ENCODE data around the gene ITGA6. TPM values are rescaled to one million over a fixed set of nuclear protein-coding genes. Genes with fewer than 3 reads are reported as not detected.

Gene ITGA6
- total RNA-seq, 1 experiment from 2014 or later, result 78.3 TPM

GRCh38 chr2:172420216-172420615 lies 7.2 kb upstream of the ITGA6 start:
- Histone ChIP-seq H2AK5ac (ENCODE audit: insufficient read length, low read length) (no peak overlapping the region), H4K91ac (ENCODE audit: insufficient read length, low read depth, low read length) (no peak overlapping the region), H3K9ac (ENCODE audit: extremely low read depth, insufficient read length, low read length) (no peak overlapping the region), H2BK120ac (ENCODE audit: low read depth, low read length, poor library complexity, severe bottlenecking) (no peak overlapping the region), H3K27me3 (ENCODE audit: insufficient read depth, low read length) (no peaks in the 10 kb centered on the region), H3K14ac (ENCODE audit: insufficient read depth, low read length) (no peak overlapping the region), H4K8ac (replicated peaks; ENCODE audit: insufficient read length, low read depth, low read length) (no peak overlapping the region), H2BK20ac (ENCODE audit: low read depth, low read length, poor library complexity, severe bottlenecking) (no peak overlapping the region), H3K79me1 (ENCODE audit: insufficient read depth, low read depth, low read length, poor library complexity, severe bottlenecking) (no peaks in the 10 kb centered on the region), H3K23ac (ENCODE audit: insufficient read length, low read depth, low read length) (no peak overlapping the region), H3K18ac (ENCODE audit: insufficient read length, low read depth, low read length) (no peak overlapping the region), H3K27ac (ENCODE audit: insufficient read length, low read depth, low read length) (no peak overlapping the region), H3K4me1 (ENCODE audit: insufficient read depth, low read length) (no peaks in the 10 kb centered on the region; the same call in 1 of the 2 replicates), H3K79me2 (ENCODE audit: insufficient read depth, low read length) (no peaks in the 10 kb centered on the region), H2BK12ac (ENCODE audit: insufficient read length, low read depth, low read length) (no peak overlapping the region), H2AFZ (ENCODE audit: low read length) (no peak overlapping the region), H3T11ph (ENCODE audit: low read length) (no peak overlapping the region), H2BK5ac (ENCODE audit: insufficient read length, low read length) (no peak overlapping the region), H4K20me1 (ENCODE audit: control insufficient read depth, insufficient read depth, insufficient read length) (no peaks in the 10 kb centered on the region), H3K4me2 (ENCODE audit: insufficient read depth, insufficient read length, low read length) (no peak overlapping the region), H3K9me3 (ENCODE audit: control insufficient read depth, low read depth, low read length) (no peaks in the 10 kb centered on the region), H3K23me2 (ENCODE audit: insufficient read length, low read depth, low read length, poor library complexity, severe bottlenecking) (no peaks in the 10 kb centered on the region), H4K5ac (ENCODE audit: insufficient read length, low read depth, low read length) (no peak overlapping the region), H2BK15ac (ENCODE audit: low read depth, low read length) (no peak overlapping the region), H3K4ac (ENCODE audit: low read depth, low read length) (no peak overlapping the region), H3K56ac (ENCODE audit: insufficient read length, low read depth, low read length) (no peak overlapping the region)
- H3K36me3 Mint-ChIP-seq (ENCODE audit: insufficient read depth in 1 of 3, low read depth in 3 of 3), result peaks cover 0 to 8% (median 0%) of the 10 kb centered on the region in 3 experiments; a peak in 1 of 7 replicates
- no peak overlapping the region for H3K27ac Mint-ChIP-seq
- H3K4me3 Mint-ChIP-seq, result no peak overlapping the region
- no peak for DNase-seq
- H3K9me3 Mint-ChIP-seq, result peaks cover 9 to 12% of the 10 kb centered on the region in 2 experiments; a peak in 3 of 5 replicates
- WGBS (ENCODE audit: extremely low coverage, insufficient read length, low lambda C conversion rate), result no CpG with 5 or more reads among the region's 3 CpGs
- no peak for TF ChIP-seq CTCF (conservative IDR thresholded peaks at IDR 0.05)
- peaks cover 21 to 28% of the 10 kb centered on the region in 2 experiments for H3K4me1 Mint-ChIP-seq
- H3K27me3 Mint-ChIP-seq (ENCODE audit: low read depth), result peaks cover 6% of the 10 kb centered on the region

All from H9 (cell line).